Neural cell (in vitro differentiated cells): ENCODE results near the gene GSX2. TPM values are rescaled to one million over a fixed set of nuclear protein-coding genes. Genes with fewer than 3 reads are reported as not detected.

Experiments used
- H2AFZ ChIP-seq: fragments of 200-600, 300-800 bp; sonication (generic), shearing (Covaris generic); 2 replicates; pipeline ENCODE4 v1.6.0; 2014; ENCODE audit warnings: low read depth, mild to moderate bottlenecking, antibody characterized with exemption, low read length, moderate library complexity
- H3F3A ChIP-seq: fragments of 200-600 bp; shearing (Covaris generic); 2 replicates; pipeline ENCODE4 v1.6.1; 2016; ENCODE audit warnings: mild to moderate bottlenecking, moderate library complexity, mixed read lengths, antibody characterized with exemption, low read length; ENCODE audit not compliant: insufficient read depth, poor library complexity, severe bottlenecking
- H3K27ac ChIP-seq: fragments of 200-600, 300-800 bp; sonication (generic), shearing (Covaris generic); 2 replicates; pipeline ENCODE4 v1.5.1; 2014; ENCODE audit warnings: mild to moderate bottlenecking, low read length, moderate library complexity
- H3K27me3 ChIP-seq: fragments of 300-800, 200-600 bp; sonication (generic), shearing (Covaris generic); 2 replicates; pipeline ENCODE4 v1.6.0; 2014; ENCODE audit warnings: mild to moderate bottlenecking, low read depth, low read length, moderate library complexity; ENCODE audit not compliant: insufficient read depth
- H3K36me3 ChIP-seq: fragments of 300-800, 200-600 bp; sonication (generic), shearing (Covaris generic); 2 replicates; pipeline ENCODE4 v1.5.1; 2014; ENCODE audit warnings: mild to moderate bottlenecking, antibody characterized with exemption, low read length, moderate library complexity; ENCODE audit not compliant: insufficient read depth
- H3K4me2 ChIP-seq: fragments of 300-800, 200-600 bp; sonication (generic), shearing (Covaris generic); 2 replicates; pipeline ENCODE4 v1.6.0; 2014; ENCODE audit warnings: mild to moderate bottlenecking, low read length
- H3K4me3 ChIP-seq: fragments of 300-800, 200-600 bp; sonication (generic), shearing (Covaris generic); 2 replicates; pipeline ENCODE4 v1.5.1; 2014; ENCODE audit warnings: mild to moderate bottlenecking, low read length, moderate library complexity
- H3K79me2 ChIP-seq: fragments of 200-600 bp; shearing (Covaris generic); replicated peaks from 2 replicates; pipeline ENCODE4 v1.6.0; 2014; ENCODE audit warnings: mild to moderate bottlenecking, low read length, moderate library complexity; ENCODE audit not compliant: insufficient read depth
- H3K9ac ChIP-seq: fragments of 300-800, 200-600 bp; sonication (generic), shearing (Covaris generic); 2 replicates; pipeline ENCODE4 v1.6.1; 2016; ENCODE audit warnings: mild to moderate bottlenecking, low read length, mixed read lengths
- H3K9me2 ChIP-seq: fragments of 200-600 bp; shearing (Covaris generic); 2 replicates; pipeline ENCODE4 v1.6.1; 2016; ENCODE audit warnings: mild to moderate bottlenecking, low read length, mixed read lengths; ENCODE audit not compliant: insufficient read depth
- H3K9me3 ChIP-seq: fragments of 200-600, 300-800 bp; sonication (generic), shearing (Covaris generic); 2 replicates; pipeline ENCODE4 v1.6.1; 2016; ENCODE audit warnings: mild to moderate bottlenecking, mixed run types, low read length, moderate library complexity, mixed read lengths
- H4K20me1 ChIP-seq: fragments of 200-600 bp; shearing (Covaris generic); 2 replicates; pipeline ENCODE4 v1.6.1; 2016; ENCODE audit warnings: mild to moderate bottlenecking, mixed run types; ENCODE audit not compliant: insufficient read depth
- CTCF ChIP-seq: fragments of 450-650 bp; IDR thresholded peaks from 2 replicates; pipeline ENCODE4 v1.5.1; 2014; ENCODE audit warnings: antibody characterized with exemption, mild to moderate bottlenecking, moderate library complexity; ENCODE audit not compliant: poor library complexity, severe bottlenecking
- EP300 ChIP-seq: fragments of 450-650 bp; conservative IDR thresholded peaks from 2 replicates; pipeline ENCODE4 v1.6.1; 2014; ENCODE audit warnings: antibody characterized with exemption, mild to moderate bottlenecking, moderate library complexity; ENCODE audit not compliant: poor library complexity, severe bottlenecking
- EZH2 ChIP-seq: fragments of 200-600, 300-800 bp; shearing (Covaris generic), sonication (generic); IDR thresholded peaks from 2 replicates; pipeline ENCODE4 v1.6.1; 2014; ENCODE audit warnings: antibody characterized with exemption, low read length, borderline replicate concordance, mild to moderate bottlenecking; ENCODE audit not compliant: insufficient read depth, poor library complexity, severe bottlenecking
- MXI1 ChIP-seq: fragments of 450-650 bp; conservative IDR thresholded peaks from 2 replicates; pipeline ENCODE4 v1.6.1; 2014; ENCODE audit warnings: antibody characterized with exemption, mild to moderate bottlenecking; ENCODE audit not compliant: poor library complexity, severe bottlenecking
- POLR2AphosphoS5 ChIP-seq: IDR thresholded peaks from 2 replicates; pipeline ENCODE4 v1.6.1; 2012
- RAD21 ChIP-seq: fragments of 450-650 bp; conservative IDR thresholded peaks from 2 replicates; pipeline ENCODE4 v1.6.1; 2014; ENCODE audit warnings: antibody characterized with exemption, mild to moderate bottlenecking, moderate library complexity
- REST ChIP-seq: IDR thresholded peaks from 2 replicates; pipeline ENCODE4 v1.6.1; 2012; ENCODE audit warnings: borderline replicate concordance
- SMC3 ChIP-seq: fragments of 450-650 bp; conservative IDR thresholded peaks from 2 replicates; pipeline ENCODE4 v1.6.1; 2014; ENCODE audit warnings: antibody characterized with exemption, mild to moderate bottlenecking, moderate library complexity; ENCODE audit not compliant: poor library complexity
- TAF1 ChIP-seq: IDR thresholded peaks from 2 replicates; pipeline ENCODE4 v1.6.1; 2012; ENCODE audit warnings: low read depth
- polyA plus RNA-seq: library from polyadenylated mRNA; depleted of rRNA; stranded (reverse); fragments of >200 nt; gene quantifications from 2 replicates; pipeline ENCODE4 v1.2.3, GENCODE V29; 2014

The GSX2 gene
- polyA plus RNA-seq, 1 donor from 2014 or later: 0.87 TPM

DNA sequence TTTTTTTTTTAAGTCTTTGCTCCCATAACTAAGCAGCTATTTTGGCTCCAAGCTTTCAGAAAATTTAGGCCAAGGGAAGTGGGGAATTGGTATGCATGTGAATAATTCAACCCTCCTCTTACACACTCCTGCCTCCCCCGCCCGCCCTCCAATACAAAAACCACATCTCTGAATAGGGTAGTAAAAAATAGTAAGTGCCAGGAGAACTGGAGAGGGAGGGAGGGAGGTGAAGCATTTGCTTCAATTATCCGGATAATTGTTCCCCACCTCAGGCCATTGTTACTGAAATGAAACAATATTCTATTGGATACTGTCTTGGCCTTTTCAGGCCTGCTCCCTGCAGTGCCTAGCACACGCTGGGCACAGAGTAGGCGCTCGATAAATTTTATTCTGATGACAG lies 5.5 kb upstream of the GSX2 start:
- H3K9me2 ChIP-seq: no peaks in the 10 kb centered on the region

DNA sequence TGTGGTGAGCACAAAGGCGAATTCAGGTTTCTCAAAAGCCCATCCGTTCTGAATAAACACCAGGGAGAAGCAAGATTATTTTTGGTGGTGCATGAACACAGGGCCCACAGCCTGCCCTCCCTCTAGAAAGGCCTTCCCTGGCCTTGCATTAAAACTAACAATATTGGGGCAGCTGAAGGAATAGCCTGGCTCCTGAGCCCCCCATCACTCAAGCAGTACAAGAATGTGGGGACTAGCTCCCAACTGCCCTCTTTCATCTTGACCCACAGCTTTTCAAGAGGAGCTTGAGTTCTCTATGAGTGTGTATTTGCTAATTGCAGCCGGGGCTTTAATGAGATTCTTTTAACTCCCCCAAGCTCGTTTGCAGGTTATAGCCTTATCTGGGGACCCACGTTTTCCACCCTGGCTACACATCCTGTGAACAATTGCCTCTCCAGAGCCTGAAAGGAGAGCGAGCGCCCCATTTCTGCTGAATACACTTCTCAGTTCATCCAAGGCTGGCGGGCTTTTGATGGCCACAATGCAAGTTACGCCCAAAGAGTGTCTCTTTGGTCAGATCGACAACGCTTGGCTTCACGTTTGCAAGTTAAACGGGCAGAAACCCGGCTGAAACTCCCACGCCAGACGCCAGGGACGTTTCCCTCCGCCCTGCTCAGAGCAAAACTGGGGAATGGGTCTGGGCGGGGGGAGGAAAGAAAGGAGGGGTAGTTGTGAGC lies 4.7 kb upstream of the GSX2 start:
- H2AFZ ChIP-seq: no peak overlapping the region
- no peak overlapping the region for H3K4me2 ChIP-seq
- TF ChIP-seq MXI1 (no peak), EZH2 (no peak)

More for the DNA sequence above, 5.5 kb upstream of the GSX2 start:
- Histone ChIP-seq H3K27ac (no peak overlapping the region), H3K9me3 (no peaks in the 10 kb centered on the region), H3K4me3 (no peak overlapping the region), H3K79me2 (no peaks in the 10 kb centered on the region), H2AFZ (no peak overlapping the region), H3K36me3 (no peaks in the 10 kb centered on the region), H4K20me1 (no peaks in the 10 kb centered on the region), H3K4me2 (no peak overlapping the region), H3F3A (peaks cover 4% of the 10 kb centered on the region), H3K9ac (no peak overlapping the region), H3K27me3 (peaks cover 84% of the 10 kb centered on the region)
- TF ChIP-seq RAD21 (no peak), EP300 (no peak), POLR2AphosphoS5 (no peak), CTCF (no peak), EZH2 (no peak), MXI1 (no peak)

GRCh38 chr4:54096295-54096962 lies 3.5 kb upstream of the GSX2 start:
- TF ChIP-seq TAF1 (no peak), CTCF (no peak), MXI1 (no peak), POLR2AphosphoS5 (no peak), EP300 (no peak), EZH2 (no peak), SMC3 (no peak), RAD21 (no peak), REST (no peak)
- Histone ChIP-seq H3K27ac (no peak overlapping the region), H3F3A (peaks cover 4% of the 10 kb centered on the region), H4K20me1 (no peaks in the 10 kb centered on the region), H3K36me3 (no peaks in the 10 kb centered on the region), H3K79me2 (peaks cover 7% of the 10 kb centered on the region), H2AFZ (no peak overlapping the region), H3K27me3 (peaks cover 99% of the 10 kb centered on the region), H3K4me2 (no peak overlapping the region), H3K9ac (no peak overlapping the region), H3K9me2 (no peaks in the 10 kb centered on the region), H3K4me3 (no peak overlapping the region), H3K9me3 (no peaks in the 10 kb centered on the region)

More for the DNA sequence above, 4.7 kb upstream of the GSX2 start:
- Histone ChIP-seq H3F3A (peaks cover 4% of the 10 kb centered on the region), H3K27ac (no peak overlapping the region), H3K27me3 (peaks cover 92% of the 10 kb centered on the region), H4K20me1 (no peaks in the 10 kb centered on the region), H3K9ac (no peak overlapping the region), H3K36me3 (no peaks in the 10 kb centered on the region), H3K9me3 (no peaks in the 10 kb centered on the region), H3K4me3 (no peak overlapping the region), H3K9me2 (no peaks in the 10 kb centered on the region), H3K79me2 (no peaks in the 10 kb centered on the region)
